H9 (cell line): ENCODE data around the gene ZNF883. TPM values are rescaled to one million over a fixed set of nuclear protein-coding genes. Genes with fewer than 3 reads are reported as not detected.

Experiments used
- DNase-seq: peaks from one replicate; pipeline ENCODE4 v3.0.0-alpha.2; 2017
- H2AFZ ChIP-seq: one replicate; pipeline ENCODE4 v1.6.1; 2013; ENCODE audit warnings: mild to moderate bottlenecking, low read length, control low read depth, moderate library complexity
- H2AK5ac ChIP-seq: 2 replicates; pipeline ENCODE4 v1.6.1; 2013; ENCODE audit warnings: low read length, control low read depth, mixed read lengths; ENCODE audit not compliant: insufficient read length
- H2BK120ac ChIP-seq: one replicate; pipeline ENCODE4 v1.6.1; 2013; ENCODE audit warnings: low read depth, mild to moderate bottlenecking, low read length, control low read depth, inconsistent platforms; ENCODE audit not compliant: poor library complexity, severe bottlenecking
- H2BK12ac ChIP-seq: 2 replicates; pipeline ENCODE4 v1.6.1; 2013; ENCODE audit warnings: low read length, control low read depth, mixed read lengths, low read depth; ENCODE audit not compliant: insufficient read length
- H2BK15ac ChIP-seq: 2 replicates; pipeline ENCODE4 v1.6.1; 2013; ENCODE audit warnings: low read depth, low read length, control low read depth
- H2BK20ac ChIP-seq: one replicate; pipeline ENCODE4 v1.6.1; 2013; ENCODE audit warnings: low read depth, mild to moderate bottlenecking, low read length, control low read depth, inconsistent platforms; ENCODE audit not compliant: poor library complexity, severe bottlenecking
- H2BK5ac ChIP-seq: 2 replicates; pipeline ENCODE4 v1.6.1; 2013; ENCODE audit warnings: low read length, control low read depth, mixed read lengths; ENCODE audit not compliant: insufficient read length
- H3K14ac ChIP-seq: 2 replicates; pipeline ENCODE4 v1.6.1; 2013; ENCODE audit warnings: low read length, control low read depth; ENCODE audit not compliant: insufficient read depth
- H3K18ac ChIP-seq: 2 replicates; pipeline ENCODE4 v1.6.1; 2013; ENCODE audit warnings: low read depth, mild to moderate bottlenecking, mixed read lengths, low read length, control low read depth; ENCODE audit not compliant: insufficient read length
- H3K23ac ChIP-seq: 2 replicates; pipeline ENCODE4 v1.6.1; 2013; ENCODE audit warnings: low read length, control low read depth, mixed read lengths, low read depth; ENCODE audit not compliant: insufficient read length
- H3K23me2 ChIP-seq: 2 replicates; pipeline ENCODE4 v1.6.1; 2013; ENCODE audit warnings: low read depth, mild to moderate bottlenecking, mixed read lengths, low read length, control low read depth; ENCODE audit not compliant: insufficient read length, poor library complexity, severe bottlenecking
- H3K27ac ChIP-seq: 2 replicates; pipeline ENCODE4 v1.5.1; 2013; ENCODE audit warnings: low read length, control low read depth, mixed read lengths, low read depth; ENCODE audit not compliant: insufficient read length
- H3K27me3 ChIP-seq: 2 replicates; pipeline ENCODE4 v1.6.1; 2013; ENCODE audit warnings: low read length, control low read depth, inconsistent platforms; ENCODE audit not compliant: insufficient read depth
- H3K4ac ChIP-seq: 2 replicates; pipeline ENCODE4 v1.6.1; 2013; ENCODE audit warnings: low read depth, mild to moderate bottlenecking, control low read depth, inconsistent platforms, low read length, moderate library complexity
- H3K4me1 ChIP-seq: 2 replicates; pipeline ENCODE4 v1.6.1; 2013; ENCODE audit warnings: low read length, control low read depth, inconsistent platforms; ENCODE audit not compliant: insufficient read depth
- H3K4me2 ChIP-seq: 2 replicates; pipeline ENCODE4 v1.6.1; 2013; ENCODE audit warnings: low read length, control low read depth, mixed read lengths; ENCODE audit not compliant: insufficient read length, insufficient read depth
- H3K56ac ChIP-seq: 2 replicates; pipeline ENCODE4 v1.6.1; 2013; ENCODE audit warnings: low read depth, mild to moderate bottlenecking, mixed read lengths, low read length, control low read depth; ENCODE audit not compliant: insufficient read length
- H3K79me1 ChIP-seq: 2 replicates; pipeline ENCODE4 v1.6.1; 2013; ENCODE audit warnings: low read depth, mild to moderate bottlenecking, moderate library complexity, low read length, control low read depth, inconsistent platforms; ENCODE audit not compliant: insufficient read depth, poor library complexity, severe bottlenecking
- H3K79me2 ChIP-seq: 2 replicates; pipeline ENCODE4 v1.6.1; 2013; ENCODE audit warnings: low read length, control low read depth, inconsistent platforms; ENCODE audit not compliant: insufficient read depth
- H3K9ac ChIP-seq: 2 replicates; pipeline ENCODE4 v1.6.1; 2013; ENCODE audit warnings: low read length, control low read depth, mixed read lengths; ENCODE audit not compliant: insufficient read length; ENCODE audit errors: extremely low read depth
- H3K9me3 ChIP-seq: one replicate; pipeline ENCODE4 v1.6.1; 2013; ENCODE audit warnings: low read depth, low read length, inconsistent platforms; ENCODE audit not compliant: control insufficient read depth
- H3T11ph ChIP-seq: one replicate; pipeline ENCODE4 v1.6.1; 2013; ENCODE audit warnings: mild to moderate bottlenecking, low read length, control low read depth, inconsistent platforms
- H4K20me1 ChIP-seq: one replicate; pipeline ENCODE4 v1.6.1; 2013; ENCODE audit not compliant: control insufficient read depth, insufficient read length, insufficient read depth
- H4K5ac ChIP-seq: 2 replicates; pipeline ENCODE4 v1.6.1; 2013; ENCODE audit warnings: low read depth, mild to moderate bottlenecking, mixed read lengths, low read length, control low read depth; ENCODE audit not compliant: insufficient read length
- H4K8ac ChIP-seq: replicated peaks from 2 replicates; pipeline ENCODE4 v1.6.1; 2013; ENCODE audit warnings: low read length, control low read depth, mixed read lengths, low read depth; ENCODE audit not compliant: insufficient read length
- H4K91ac ChIP-seq: 2 replicates; pipeline ENCODE4 v1.6.1; 2013; ENCODE audit warnings: low read depth, mild to moderate bottlenecking, moderate library complexity, mixed read lengths, low read length, control low read depth; ENCODE audit not compliant: insufficient read length
- H3K27ac Mint-ChIP-seq, 3 experiments: 2 replicates in 2 of 3; 3 replicates in 1 of 3; pipeline ENCODE4 v1.8.0; 2020 to 2021; ENCODE audit warnings: mixed read lengths in 3 of 3, mild to moderate bottlenecking in 1 of 3, moderate library complexity in 1 of 3
- H3K27me3 Mint-ChIP-seq: 2 replicates; pipeline ENCODE4 v1.8.0; 2021; ENCODE audit warnings: low read depth, mild to moderate bottlenecking, moderate library complexity, mixed read lengths
- H3K36me3 Mint-ChIP-seq, 3 experiments: 2 replicates in 2 of 3; 3 replicates in 1 of 3; pipeline ENCODE4 v1.8.0; 2020 to 2021; ENCODE audit warnings: low read depth in 3 of 3, mixed read lengths in 3 of 3; ENCODE audit not compliant: insufficient read depth in 1 of 3
- H3K4me1 Mint-ChIP-seq, 2 experiments: 2 replicates each; pipeline ENCODE4 v1.8.0; 2020; ENCODE audit warnings: mixed read lengths in 2 of 2
- H3K4me3 Mint-ChIP-seq, 2 experiments: 2 replicates in 1 of 2; 3 replicates in 1 of 2; pipeline ENCODE4 v1.8.0; 2020 to 2021; ENCODE audit warnings: mild to moderate bottlenecking in 2 of 2, mixed read lengths in 2 of 2, moderate library complexity in 1 of 2
- H3K9me3 Mint-ChIP-seq, 2 experiments: 2 replicates in 1 of 2; 3 replicates in 1 of 2; pipeline ENCODE4 v1.8.0; 2020; ENCODE audit warnings: mild to moderate bottlenecking in 2 of 2, mixed read lengths in 2 of 2, moderate library complexity in 1 of 2
- CTCF ChIP-seq: fragments of 200-600 bp; sonication (generic); conservative IDR thresholded peaks from 3 replicates; pipeline ENCODE4 v1.8.0; 2021; ENCODE audit warnings: antibody characterized with exemption, mild to moderate bottlenecking
- WGBS: extraction: QIAGEN DNeasy Blood & Tissue Kit; methylation state at CpG from one replicate; pipeline ENCODE4 v1.1.7; 2013; ENCODE audit warnings: missing lambda C conversion rate, low lambda C conversion rate, mixed read lengths; ENCODE audit not compliant: insufficient read length; ENCODE audit errors: extremely low coverage; 5-methylcytosine and 5-hydroxymethylcytosine counted together
- total RNA-seq: library from RNA; stranded (reverse); gene quantifications from 2 replicates; pipeline ENCODE4 v1.2.1, GENCODE V29; 2021

ZNF883 gene
- total RNA-seq, 1 experiment from 2014 or later: 13.2 TPM

- Histone ChIP-seq H2BK15ac (no peak overlapping the region), H3T11ph (no peak overlapping the region), H2BK5ac (no peak overlapping the region), H3K4me1 (no peaks in the 10 kb centered on the region), H3K79me1 (no peaks in the 10 kb centered on the region), H2AK5ac (no peak overlapping the region), H3K23ac (no peak overlapping the region), H3K4me2 (no peak overlapping the region), H2BK20ac (no peak overlapping the region), H3K27ac (no peak overlapping the region), H3K9ac (no peak overlapping the region), H2AFZ (no peak overlapping the region), H3K23me2 (no peaks in the 10 kb centered on the region), H3K4ac (no peak overlapping the region), H3K9me3 (peaks cover 97% of the 10 kb centered on the region), H3K56ac (no peak overlapping the region), H4K5ac (no peak overlapping the region), H3K14ac (no peak overlapping the region), H4K8ac (no peak overlapping the region), H4K20me1 (no peaks in the 10 kb centered on the region), H2BK120ac (no peak overlapping the region), H3K79me2 (no peaks in the 10 kb centered on the region), H2BK12ac (no peak overlapping the region), H3K27me3 (no peaks in the 10 kb centered on the region), H4K91ac (no peak overlapping the region), H3K18ac (no peak overlapping the region)
- TF ChIP-seq CTCF: no peak
- Mint-ChIP-seq H3K4me3 (no peak overlapping the region), H3K27me3 (no peaks in the 10 kb centered on the region), H3K36me3 (peaks cover 62 to 72% (median 71%) of the 10 kb centered on the region in 3 experiments), H3K27ac (no peak overlapping the region), H3K9me3 (peaks cover 85 to 93% of the 10 kb centered on the region in 2 experiments), H3K4me1 (no peaks in the 10 kb centered on the region)
- WGBS: no CpG with 5 or more reads among the region's 4 CpGs
- no peak for DNase-seq
Measured at GRCh38 chr9:113042884-113043657, 31.1 kb upstream of the ZNF883 start.
